ENCODE results near the gene SLC6A6. TPM values are rescaled to one million over a fixed set of nuclear protein-coding genes. Genes with fewer than 3 reads are reported as not detected.

Gene SLC6A6
- total RNA-seq, 4 donors from 2014 or later, result 15.0 to 36.2 (median 23.7) TPM

DNA sequence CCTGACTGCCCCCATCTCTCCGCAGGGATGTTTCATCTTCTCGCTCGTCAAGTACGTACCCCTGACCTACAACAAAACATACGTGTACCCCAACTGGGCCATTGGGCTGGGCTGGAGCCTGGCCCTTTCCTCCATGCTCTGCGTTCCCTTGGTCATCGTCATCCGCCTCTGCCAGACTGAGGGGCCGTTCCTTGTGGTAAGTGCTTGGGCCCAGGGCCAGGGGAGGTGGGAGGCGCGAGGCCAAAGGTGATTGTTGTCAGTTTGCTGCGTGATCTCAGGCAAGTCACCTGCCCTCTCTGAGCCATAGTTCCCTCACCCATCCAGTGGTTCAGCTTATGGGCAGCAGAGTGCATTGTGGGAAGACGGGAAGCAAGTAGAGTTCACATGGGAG, 79.2 kb downstream of the SLC6A6 start:
- WGBS, result 94% methylated on average over 13 of the region's 13 CpGs
- no peaks in the 10 kb centered on the region for H3K27me3 ChIP-seq
- H3K27ac ChIP-seq (replicated peaks in 1 of 4), result no peak overlapping the region
- H3K9me3 ChIP-seq, result no peaks in the 10 kb centered on the region
- peaks cover 27 to 39% (median 30%) of the 10 kb centered on the region in 4 donors for H3K4me1 ChIP-seq
- no peak overlapping the region for H3K4me3 ChIP-seq
- DNase-seq (ENCODE audit: extremely low spot score), result no peak
- TF ChIP-seq POLR2AphosphoS5 (IDR thresholded peaks at IDR 0.05), result no peak
- peaks cover 13 to 89% (median 61%) of the 10 kb centered on the region in 4 donors for H3K36me3 ChIP-seq
- intact Hi-C loops (cut with DNase I), result no loop called here

DNA sequence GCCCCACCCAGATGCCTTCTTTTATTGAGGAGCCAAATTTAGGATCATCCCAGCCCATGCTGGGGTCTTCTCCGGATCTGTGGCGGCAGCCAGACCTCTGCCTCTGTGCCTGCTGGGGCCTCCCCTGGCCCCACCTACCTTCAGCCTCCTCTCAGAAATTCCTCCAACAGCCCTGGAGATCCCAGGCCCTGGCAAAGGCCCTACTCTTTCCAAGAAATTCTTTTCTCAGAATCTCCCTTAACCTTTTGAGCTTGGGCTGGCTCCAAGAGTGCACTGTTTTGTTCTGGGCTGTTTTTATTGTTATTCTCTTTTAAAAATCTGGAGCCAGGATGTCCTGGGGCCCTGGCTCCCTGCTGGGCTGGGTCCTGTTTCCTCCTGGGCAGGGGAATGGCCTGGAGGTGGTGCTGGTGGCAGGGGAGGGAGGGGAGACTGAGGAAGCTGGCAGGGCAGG, 79.9 kb downstream of the SLC6A6 start:
- intact Hi-C loops (cut with DNase I), result no loop called here

DNA sequence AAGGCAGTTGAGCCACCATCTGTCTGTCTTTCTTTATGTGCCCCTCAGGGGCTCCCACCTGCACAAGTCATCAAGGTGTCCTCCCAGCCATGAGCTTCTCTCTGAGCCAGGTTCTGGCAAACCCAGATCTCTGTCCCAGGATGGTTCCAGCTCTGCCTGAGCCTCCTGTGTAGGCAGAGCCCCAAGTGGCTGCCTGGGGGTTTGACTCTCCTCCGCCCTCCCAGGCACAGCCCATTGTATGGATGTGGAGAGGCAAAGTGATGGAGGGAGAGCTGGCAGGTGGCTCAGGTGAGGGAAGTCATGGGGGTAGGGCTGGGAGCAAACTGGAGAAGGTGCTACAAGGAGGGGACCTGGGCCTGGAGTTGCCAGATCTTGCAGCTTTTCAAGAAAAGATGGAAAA, 80.9 kb downstream of the SLC6A6 start:
- Histone ChIP-seq H3K4me3 (no peak overlapping the region), H3K36me3 (peaks cover 5 to 72% (median 46%) of the 10 kb centered on the region in 4 donors), H3K27ac (replicated peaks in 1 of 4) (no peak overlapping the region), H3K4me1 (peaks cover 33 to 44% (median 39%) of the 10 kb centered on the region in 4 donors), H3K27me3 (no peaks in the 10 kb centered on the region), H3K9me3 (no peaks in the 10 kb centered on the region)
- intact Hi-C loops (cut with DNase I), result no loop called here
- TF ChIP-seq, protein P1, sequence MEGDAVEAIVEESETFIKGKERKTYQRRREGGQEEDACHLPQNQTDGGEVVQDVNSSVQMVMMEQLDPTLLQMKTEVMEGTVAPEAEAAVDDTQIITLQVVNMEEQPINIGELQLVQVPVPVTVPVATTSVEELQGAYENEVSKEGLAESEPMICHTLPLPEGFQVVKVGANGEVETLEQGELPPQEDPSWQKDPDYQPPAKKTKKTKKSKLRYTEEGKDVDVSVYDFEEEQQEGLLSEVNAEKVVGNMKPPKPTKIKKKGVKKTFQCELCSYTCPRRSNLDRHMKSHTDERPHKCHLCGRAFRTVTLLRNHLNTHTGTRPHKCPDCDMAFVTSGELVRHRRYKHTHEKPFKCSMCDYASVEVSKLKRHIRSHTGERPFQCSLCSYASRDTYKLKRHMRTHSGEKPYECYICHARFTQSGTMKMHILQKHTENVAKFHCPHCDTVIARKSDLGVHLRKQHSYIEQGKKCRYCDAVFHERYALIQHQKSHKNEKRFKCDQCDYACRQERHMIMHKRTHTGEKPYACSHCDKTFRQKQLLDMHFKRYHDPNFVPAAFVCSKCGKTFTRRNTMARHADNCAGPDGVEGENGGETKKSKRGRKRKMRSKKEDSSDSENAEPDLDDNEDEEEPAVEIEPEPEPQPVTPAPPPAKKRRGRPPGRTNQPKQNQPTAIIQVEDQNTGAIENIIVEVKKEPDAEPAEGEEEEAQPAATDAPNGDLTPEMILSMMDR (IDR thresholded peaks at IDR 0.05), result no peak
- no peak for TF ChIP-seq POLR2A (IDR thresholded peaks at IDR 0.05; ENCODE audit: low read depth)
- no peak for TF ChIP-seq EP300 (IDR thresholded peaks at IDR 0.05)
- TF ChIP-seq POLR2AphosphoS5 (IDR thresholded peaks at IDR 0.05), result no peak
- no peak for DNase-seq (ENCODE audit: extremely low spot score)
- 93% methylated on average over 1 of the region's 1 CpG for WGBS

More for the DNA sequence above, 79.9 kb downstream of the SLC6A6 start:
- Histone ChIP-seq H3K27ac (replicated peaks in 1 of 4) (no peak overlapping the region), H3K36me3 (peaks cover 9 to 82% (median 55%) of the 10 kb centered on the region in 4 donors), H3K4me1 (peaks cover 27 to 39% (median 30%) of the 10 kb centered on the region in 4 donors), H3K4me3 (no peak overlapping the region), H3K27me3 (no peaks in the 10 kb centered on the region), H3K9me3 (no peaks in the 10 kb centered on the region)
- DNase-seq (ENCODE audit: extremely low spot score), result no peak
- TF ChIP-seq EP300 (IDR thresholded peaks at IDR 0.05), result no peak
- no peak for TF ChIP-seq POLR2A (IDR thresholded peaks at IDR 0.05; ENCODE audit: low read depth)
- TF ChIP-seq, protein P1 (IDR thresholded peaks at IDR 0.05), result no peak
- no peak for TF ChIP-seq POLR2AphosphoS5 (IDR thresholded peaks at IDR 0.05)
- 58% methylated on average over 2 of the region's 2 CpGs for WGBS

DNA sequence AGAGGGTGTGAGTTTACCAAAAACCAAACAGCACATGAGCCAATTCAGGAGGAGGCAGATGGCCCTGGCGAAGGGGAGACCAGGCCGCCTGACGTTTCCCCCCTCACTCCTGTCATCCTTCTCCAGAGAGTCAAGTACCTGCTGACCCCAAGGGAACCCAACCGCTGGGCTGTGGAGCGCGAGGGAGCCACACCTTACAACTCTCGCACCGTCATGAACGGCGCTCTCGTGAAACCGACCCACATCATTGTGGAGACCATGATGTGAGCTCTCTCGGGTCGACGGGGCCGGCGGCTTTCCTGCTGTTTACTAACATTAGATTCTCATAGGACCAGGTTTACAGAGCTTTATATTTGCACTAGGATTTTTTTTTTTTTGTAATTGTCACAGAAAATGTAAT, 82.3 kb downstream of the SLC6A6 start:
- Histone ChIP-seq H3K27me3 (no peaks in the 10 kb centered on the region), H3K9me3 (no peaks in the 10 kb centered on the region), H3K4me1 (peaks cover 41 to 54% (median 44%) of the 10 kb centered on the region in 4 donors), H3K36me3 (peaks cover 5 to 62% (median 35%) of the 10 kb centered on the region in 4 donors), H3K27ac (replicated peaks in 1 of 4) (no peak overlapping the region), H3K4me3 (no peak overlapping the region)
- WGBS, result 83% methylated on average over 17 of the region's 17 CpGs
- intact Hi-C loops (cut with DNase I), result no loop called here
- TF ChIP-seq POLR2AphosphoS5 (IDR thresholded peaks at IDR 0.05), result no peak
- no peak for TF ChIP-seq POLR2A (IDR thresholded peaks at IDR 0.05; ENCODE audit: low read depth)
- TF ChIP-seq, protein P1 (IDR thresholded peaks at IDR 0.05), result no peak
- no peak for TF ChIP-seq EP300 (IDR thresholded peaks at IDR 0.05)
- DNase-seq (ENCODE audit: extremely low spot score), result no peak

DNA sequence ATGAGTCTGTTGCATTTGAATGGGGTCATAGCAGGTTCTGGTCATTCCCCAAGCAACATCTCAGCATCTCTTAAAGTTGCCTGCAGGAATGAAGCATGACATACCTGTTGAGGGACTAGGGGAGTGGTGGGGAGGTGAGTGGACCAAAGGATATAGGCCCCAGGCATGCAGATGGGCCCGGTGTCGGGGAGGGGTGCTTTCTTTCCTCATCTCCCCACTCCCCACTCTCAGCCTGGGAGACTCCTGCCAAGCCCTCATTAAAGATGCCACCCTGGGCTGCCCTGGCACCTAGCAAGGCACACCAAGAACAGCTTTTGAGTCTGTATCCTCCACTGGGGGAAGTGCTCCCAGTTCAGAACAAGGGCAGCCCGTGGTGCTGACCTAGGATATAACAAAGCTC, 83.6 kb downstream of the SLC6A6 start:
- Histone ChIP-seq H3K4me3 (no peak overlapping the region), H3K27me3 (no peaks in the 10 kb centered on the region), H3K36me3 (peaks cover 5 to 52% (median 33%) of the 10 kb centered on the region in 4 donors), H3K4me1 (peaks cover 28 to 45% (median 36%) of the 10 kb centered on the region in 4 donors), H3K9me3 (no peaks in the 10 kb centered on the region), H3K27ac (replicated peaks in 1 of 4) (no peak overlapping the region)
- DNase-seq (ENCODE audit: extremely low spot score), result no peak
- 94% methylated on average over 3 of the region's 3 CpGs for WGBS
- TF ChIP-seq EP300 (IDR thresholded peaks at IDR 0.05) (no peak), POLR2A (IDR thresholded peaks at IDR 0.05; ENCODE audit: low read depth) (no peak), POLR2AphosphoS5 (IDR thresholded peaks at IDR 0.05) (no peak)
- TF ChIP-seq, protein P1 (IDR thresholded peaks at IDR 0.05), result no peak
- intact Hi-C loops (cut with DNase I), result no loop called here
